ENCODE measurements around the gene KLK12.
A peak's percentile ranks its signal among the peaks of the same experiment; 100 is the strongest.
"Not testable (repeated sequence)": the region's sequence is repeated elsewhere in the genome, so short reads cannot be mapped to it uniquely, and the experiment has no call there.

KLK12 gene

DNA sequence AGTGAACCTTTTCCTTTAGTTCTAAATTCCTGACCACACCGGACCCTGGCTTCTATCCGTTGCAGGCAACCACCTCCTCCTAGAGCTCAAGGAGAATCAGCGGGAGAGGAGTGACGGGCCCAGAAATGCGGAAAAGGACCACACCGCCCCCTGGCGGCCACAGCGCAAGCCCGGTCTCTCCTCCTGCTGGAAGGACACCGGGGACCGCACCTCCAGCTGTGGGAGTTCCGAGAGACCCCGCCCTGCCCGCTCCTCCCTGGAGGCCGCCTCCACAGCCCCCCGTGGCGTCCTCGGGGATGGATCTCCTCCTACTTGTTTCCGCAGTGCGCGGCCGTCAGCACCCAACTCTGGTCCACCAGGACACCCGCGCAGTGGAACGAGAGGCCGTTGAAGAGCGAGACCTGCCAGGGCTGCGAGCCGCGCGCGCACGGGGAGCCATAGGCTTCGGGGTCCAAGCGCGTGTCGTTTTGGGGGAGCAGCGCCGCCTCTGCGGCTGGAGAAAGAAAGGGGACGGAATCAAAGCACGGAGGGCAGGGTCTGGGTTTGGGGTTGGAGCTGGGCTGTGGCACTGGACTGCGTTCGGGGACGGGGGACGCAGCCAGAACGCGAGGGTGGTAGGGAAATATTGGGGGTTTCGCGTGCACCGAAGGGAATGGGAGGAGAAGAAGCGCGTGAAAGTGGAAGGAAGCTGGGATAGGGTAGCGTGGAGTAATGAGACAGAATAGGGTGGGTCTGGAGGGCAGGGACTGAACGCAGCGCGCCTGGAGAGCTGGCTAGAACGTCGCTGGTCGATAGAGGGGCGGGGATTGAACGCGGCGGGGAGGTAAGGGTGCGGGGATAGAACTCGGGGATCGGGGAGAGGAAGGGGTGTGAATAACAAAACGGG lies 17.8 kb downstream of the KLK12 start:
- peak in 1 of 2 donors; percentile 8 for DNase-seq (ENCODE audit: low read depth in 1 of 2, low spot score in 1 of 2)

DNA sequence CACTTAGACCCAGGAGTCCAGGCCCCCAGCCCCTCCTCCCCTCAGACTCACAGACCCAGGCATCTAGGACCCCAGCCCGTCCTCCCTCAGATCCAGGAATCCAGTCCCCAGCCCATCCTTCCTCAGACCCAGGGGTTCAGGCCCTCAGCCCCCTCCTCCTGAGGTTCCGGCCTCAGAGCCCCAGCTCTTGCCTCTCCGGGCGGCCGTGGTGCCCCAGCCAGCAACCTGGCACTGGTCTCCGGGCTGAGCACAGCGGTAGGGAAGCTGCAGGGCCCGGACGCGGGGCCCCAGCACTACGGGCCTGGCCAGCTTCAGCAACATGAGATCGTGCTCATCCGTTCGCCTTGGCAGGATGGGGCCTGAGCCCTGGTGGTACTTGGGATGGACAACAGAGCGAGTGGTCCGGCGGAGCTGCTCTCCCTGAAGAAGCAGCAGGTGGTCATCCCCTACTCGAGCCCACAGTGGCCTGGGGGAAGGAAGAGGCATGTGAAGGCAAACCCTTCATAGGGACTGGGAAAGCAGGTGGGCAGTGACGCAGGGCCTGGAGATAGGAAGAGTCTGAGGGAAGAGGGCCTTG lies 19.0 kb downstream of the KLK12 start:
- no peak for DNase-seq (ENCODE audit: low read depth in 1 of 2, low spot score in 1 of 2)

DNA sequence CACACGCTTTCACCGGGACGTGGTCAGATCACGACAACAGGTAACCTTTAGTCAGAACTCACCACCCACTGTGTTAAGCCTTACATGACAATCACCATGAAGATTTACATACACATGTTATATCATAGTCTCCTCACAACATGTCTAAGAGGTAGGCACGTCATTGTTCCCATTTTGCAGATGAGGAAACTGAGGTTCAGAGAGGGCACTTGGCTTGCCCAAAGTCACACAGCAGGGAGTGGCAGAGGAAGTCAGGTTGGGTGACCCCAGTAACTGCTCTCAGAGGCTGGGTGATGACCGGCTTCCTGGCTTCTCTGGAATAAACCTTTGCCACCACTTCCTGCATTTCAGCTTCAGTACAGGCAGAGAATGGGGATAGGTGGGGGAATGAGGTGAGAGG lies 20.6 kb downstream of the KLK12 start:
- no peak for DNase-seq (ENCODE audit: low read depth in 1 of 2, low spot score in 1 of 2)

DNA sequence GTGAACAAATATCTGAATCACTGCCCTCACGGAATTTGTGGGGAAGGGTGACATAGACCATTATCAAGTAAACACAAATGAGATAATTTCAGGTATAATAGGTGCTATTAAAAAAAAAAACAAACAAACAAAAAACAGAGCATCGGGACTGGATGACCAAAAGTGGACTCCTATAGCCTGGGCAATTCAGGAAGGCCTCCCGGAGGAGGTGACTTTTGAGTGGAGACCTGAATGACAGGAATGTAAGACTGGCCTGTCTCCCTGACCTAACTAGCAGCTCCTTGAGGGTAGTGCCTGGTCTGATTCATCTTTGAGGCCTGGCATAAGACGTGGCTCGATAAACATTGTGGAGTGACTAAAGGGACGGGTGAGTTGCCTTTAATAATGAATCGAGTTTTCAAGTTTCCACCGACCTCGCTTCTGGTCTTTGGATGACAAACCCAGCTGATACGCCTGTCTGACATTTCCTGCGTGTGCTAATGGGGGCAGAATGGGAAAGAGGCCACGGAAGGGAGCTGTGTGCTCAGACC lies 22.1 kb downstream of the KLK12 start:
- no peak for DNase-seq (ENCODE audit: low read depth in 1 of 2, low spot score in 1 of 2)

DNA sequence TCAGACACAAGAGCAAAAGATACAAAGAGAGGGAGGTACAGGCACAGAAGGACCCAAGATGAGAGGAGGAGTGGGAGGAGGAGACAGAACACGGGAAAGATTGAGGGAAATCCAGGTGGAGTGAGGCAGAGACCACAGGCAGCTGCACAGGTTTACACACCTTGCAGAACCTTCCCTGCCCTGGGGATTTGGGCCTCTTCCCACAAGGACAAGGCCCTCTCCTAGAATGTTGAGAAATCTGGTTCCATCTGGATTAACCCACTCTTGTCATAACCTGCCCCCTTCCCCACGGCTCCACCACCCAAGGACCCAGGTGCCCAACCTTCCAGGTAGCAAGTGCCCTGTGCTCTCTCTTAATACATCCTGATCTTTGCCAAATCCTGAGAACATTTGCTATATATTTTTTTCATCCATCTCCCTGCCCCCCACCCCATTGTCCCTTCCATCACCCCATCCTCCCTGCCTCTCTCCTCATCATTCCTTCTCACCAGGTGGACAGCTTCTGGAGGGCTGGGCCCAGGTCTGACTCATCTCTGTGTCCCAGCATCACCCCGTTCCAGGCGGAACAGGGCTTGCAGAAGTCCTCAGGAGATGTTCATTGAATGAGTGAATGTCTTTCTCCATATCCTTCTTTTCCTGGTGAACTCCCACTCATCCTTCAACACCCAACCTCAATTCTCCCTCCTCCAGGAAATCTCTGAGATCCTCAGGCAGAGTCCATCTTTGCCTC lies 24.6 kb downstream of the KLK12 start:
- DNase-seq (ENCODE audit: low read depth in 1 of 2, low spot score in 1 of 2): no peak

DNA sequence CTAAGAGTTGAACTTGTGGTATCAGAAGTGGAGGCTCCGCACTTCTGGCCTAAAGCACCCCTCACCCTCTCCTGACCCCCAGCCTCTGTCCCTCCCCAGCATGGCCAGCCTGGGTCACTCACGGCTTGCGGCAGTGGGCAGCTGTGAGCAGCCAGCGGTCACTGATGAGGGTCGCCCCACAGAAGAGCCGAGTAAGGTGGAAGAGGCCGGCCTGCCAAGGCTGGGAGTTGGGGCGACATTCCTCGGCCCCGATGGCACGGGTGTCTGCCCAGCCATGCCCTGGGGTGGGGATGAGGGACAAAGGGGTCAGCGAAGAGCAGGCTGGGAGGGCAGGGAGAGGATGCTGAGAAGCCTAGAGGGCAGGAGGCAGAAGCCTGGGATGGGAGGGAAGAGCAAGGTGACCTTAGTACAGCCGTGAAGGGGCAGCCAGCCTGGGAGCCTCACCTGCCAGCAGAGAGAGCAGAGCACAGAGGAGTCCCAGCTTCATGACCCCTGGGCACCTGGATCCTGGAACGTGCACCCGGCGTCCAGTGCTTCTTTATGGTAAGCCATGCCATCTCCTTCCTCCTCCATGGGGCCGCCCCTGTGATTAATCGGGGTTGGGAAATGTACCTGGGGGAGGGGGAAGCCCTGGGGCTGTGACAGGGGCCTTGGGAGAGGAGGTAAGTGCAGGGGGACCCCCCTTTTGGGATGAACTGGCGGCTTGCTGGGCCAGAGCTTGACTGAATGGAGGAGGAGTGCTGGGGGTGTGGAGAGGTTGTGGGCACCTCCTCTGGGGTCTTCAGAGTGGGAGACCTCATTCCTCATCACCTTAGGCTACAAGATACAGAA lies 25.5 kb downstream of the KLK12 start:
- DNase-seq (ENCODE audit: low read depth in 1 of 2, low spot score in 1 of 2): no peak

DNA sequence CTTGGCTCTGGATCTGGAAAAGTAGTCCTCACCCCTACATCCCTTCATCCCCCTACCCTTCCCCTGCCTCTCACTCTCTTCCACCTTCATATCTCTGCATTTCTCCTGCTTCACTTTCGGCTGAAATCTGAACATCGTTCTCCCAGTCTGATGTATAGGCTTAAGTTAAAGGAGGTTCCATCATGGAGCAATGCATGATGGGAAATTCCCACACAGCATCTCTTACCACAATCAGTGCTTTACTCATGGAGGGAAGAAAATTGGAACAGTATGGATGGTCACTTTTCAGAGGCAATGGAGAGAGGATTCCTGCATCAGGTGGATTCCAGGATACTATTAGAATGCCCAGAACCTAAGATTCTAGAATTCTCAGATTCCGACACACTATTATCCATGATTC lies 27.3 kb downstream of the KLK12 start:
- DNase-seq (ENCODE audit: low read depth in 1 of 2, low spot score in 1 of 2): no peak

DNA sequence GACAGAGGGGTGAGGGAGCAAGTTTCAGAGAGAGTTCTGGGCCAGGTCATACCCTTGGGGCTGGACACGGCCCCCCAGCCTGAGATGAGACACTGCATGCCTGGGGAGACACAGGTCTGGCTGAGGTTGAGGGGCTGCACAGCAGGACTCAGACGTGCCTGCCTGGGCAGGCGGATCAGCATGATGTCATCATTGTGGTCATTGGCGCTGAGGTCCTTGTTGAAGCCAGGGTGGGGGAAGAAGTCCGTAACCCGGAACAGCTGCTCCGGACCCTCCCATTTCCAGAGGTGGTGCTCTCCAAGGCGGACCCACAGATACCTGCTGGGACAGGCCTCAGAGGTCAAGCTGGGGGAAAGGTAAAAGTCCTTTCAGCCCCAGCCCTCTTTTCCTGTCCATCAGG lies 28.4 kb downstream of the KLK12 start:
- no peak for DNase-seq (ENCODE audit: low read depth in 1 of 2, low spot score in 1 of 2)

DNA sequence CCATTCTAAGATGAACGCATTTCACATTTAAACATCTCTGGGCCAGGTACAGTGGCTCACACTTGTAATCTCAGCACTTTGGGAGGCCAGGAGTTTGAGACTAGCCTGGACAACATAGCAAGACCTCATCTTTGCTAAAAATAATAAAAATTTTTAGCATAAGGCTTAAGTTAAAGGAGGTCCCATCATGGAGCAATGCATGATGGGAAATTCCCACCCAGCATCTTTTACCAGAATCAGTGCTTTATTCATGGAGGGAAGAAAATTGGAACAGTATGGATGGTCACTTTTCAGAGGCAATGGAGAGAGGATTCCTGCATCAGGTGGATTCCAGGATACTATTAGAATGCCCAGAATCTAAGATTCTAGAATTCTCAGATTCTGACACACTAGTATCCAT lies 29.6 kb downstream of the KLK12 start:
- no peak for DNase-seq (ENCODE audit: low read depth in 1 of 2, low spot score in 1 of 2)

DNA sequence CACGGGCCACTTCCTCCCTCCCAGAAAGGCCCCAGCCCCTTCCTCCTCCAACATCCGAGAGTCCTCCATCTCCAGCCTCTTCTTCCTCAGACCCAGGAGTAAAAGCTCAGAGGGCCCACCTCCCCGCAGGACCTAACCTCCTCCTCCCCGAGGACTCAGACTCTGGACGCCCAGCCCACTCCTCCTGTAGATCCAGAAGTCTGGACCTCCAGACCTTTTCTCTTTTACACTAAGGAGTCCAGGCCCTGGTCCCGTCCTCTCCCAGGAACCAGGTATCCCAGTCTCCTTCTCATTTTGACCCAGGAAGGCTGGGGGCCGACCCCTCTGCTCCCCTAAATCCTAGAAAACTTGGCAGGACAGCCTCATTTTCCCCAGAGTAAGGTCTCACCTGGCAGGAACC lies 31.5 kb downstream of the KLK12 start:
- no peak for DNase-seq (ENCODE audit: low read depth in 1 of 2, low spot score in 1 of 2)

DNA sequence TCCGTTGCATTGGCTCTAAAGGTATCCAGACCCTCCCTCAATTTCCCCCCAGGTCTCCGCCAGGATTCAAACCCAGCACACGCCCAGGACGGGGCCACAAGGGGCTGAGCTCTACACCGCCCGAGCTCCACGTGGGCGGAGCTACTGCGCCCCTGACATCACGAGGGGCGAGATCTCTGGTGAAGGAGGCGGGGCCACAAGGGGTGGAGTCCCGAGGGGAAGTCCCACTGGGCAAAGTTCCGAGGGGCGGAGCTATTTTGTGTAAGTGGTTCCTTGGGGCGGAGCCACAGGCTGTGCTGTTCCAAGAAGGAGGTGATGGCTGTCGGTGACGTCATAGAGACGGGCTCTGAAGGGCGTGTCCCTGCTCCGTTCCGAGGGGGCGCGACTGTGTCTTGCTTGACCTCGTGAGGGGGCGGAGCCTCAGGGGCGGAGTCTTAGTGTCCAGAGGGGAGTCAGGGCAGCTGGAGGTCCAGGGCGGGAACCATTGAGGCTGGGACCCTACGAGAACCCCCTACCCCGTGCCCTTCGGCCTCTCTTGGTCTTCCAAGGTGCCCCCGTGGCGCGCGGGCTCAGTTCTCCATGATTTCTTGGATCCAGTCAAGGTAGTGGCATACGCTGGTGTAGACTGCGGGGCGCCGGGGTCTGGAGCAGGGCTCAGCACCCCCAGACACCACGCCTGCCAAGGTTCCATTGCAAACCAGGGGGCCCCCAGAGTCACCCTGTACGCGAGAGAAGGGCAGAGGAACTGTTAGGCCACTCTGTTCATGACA lies 32.1 kb downstream of the KLK12 start:
- no peak for DNase-seq (ENCODE audit: low read depth in 1 of 2, low spot score in 1 of 2)

DNA sequence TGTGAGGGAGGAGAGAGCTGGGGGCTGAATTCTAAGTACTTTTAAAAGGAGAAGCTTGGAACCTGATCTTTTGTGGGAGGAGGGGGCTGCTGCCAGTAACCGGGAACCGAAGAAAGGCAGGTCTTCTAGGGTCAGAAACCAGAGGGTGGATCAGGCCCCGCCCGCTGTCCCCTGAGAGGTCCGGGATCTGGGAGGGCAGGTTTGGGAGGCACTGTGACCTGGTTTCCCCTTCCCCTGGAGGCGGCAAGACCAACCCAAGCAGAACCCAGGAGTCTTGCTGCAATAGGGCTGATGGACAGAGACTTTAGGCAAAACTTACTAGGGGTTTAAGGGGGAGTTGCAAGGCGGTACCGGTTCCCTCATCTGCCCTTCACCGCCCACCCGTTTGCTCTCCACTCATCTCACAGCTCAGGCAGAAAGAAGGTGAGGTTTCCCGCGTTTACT lies 32.7 kb downstream of the KLK12 start:
- DNase-seq (ENCODE audit: low read depth in 1 of 2, low spot score in 1 of 2): no peak

DNA sequence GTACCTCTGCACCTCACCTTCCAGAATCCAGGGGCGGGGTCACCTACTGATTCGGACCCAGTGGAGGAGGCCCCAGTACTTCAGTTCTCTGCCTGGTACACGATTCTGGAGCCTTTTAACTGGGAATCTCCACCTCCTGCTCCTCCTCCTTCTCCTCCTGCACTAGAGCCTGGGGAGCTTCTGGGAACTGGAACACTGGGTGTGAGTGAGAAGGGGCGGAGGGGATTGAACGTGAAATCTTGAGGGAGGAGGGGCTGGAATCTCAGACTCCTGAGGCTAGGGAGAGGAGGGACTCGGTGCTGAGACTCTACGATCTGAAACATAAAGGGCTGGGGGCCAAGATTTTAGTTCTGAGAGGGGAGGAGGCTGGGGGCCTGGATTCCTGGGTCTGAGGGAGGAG lies 33.3 kb downstream of the KLK12 start, which contains the start of gene KLK8:
Gene KLK8 (minus strand): TSS at position 90 of the 400 bp plus-strand sequence. CDS start 437 bp downstream, outside the sequence.
- no peak for DNase-seq (ENCODE audit: low read depth in 1 of 2, low spot score in 1 of 2)

DNA sequence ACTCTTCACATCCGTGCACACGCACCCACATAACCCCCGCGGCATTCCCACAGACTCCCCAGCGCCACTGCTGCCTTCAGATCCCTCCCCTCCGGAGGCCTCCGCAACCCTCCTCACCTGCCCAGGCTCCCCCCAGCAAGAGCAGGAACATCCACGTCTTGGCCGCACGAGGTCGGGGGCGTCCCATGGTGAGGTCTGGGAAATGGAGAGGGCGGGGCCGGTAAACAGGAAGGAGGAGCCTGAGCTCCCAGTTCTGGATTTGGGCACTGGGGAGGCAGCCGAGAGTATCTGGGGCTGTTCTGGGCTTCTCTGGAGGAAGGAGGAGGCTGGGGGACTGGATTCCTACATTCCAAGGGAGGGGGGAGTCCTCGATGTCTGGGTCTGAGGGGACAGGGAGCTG lies 33.8 kb downstream of the KLK12 start:
- no peak for DNase-seq (ENCODE audit: low read depth in 1 of 2, low spot score in 1 of 2)

DNA sequence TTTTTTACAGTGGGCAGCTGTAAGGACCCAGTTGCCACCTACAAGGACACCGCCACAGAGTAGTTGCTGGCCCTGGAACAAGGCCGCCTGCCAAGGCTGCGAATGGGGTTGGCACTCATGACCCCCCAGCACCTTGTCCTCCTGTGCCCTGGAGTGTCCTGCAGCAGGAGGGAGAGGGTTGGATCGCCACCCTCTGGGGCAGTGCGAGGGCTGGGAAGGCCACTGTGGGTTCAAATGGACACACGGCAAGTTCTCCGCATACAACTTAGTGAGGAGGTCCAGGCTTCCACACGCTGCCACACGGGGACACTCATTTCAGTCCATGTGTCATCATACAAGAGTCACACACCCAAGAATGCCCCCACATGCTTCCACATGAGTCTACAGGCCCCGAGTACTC lies 34.4 kb downstream of the KLK12 start:
- DNase-seq (ENCODE audit: low read depth in 1 of 2, low spot score in 1 of 2): no peak

DNA sequence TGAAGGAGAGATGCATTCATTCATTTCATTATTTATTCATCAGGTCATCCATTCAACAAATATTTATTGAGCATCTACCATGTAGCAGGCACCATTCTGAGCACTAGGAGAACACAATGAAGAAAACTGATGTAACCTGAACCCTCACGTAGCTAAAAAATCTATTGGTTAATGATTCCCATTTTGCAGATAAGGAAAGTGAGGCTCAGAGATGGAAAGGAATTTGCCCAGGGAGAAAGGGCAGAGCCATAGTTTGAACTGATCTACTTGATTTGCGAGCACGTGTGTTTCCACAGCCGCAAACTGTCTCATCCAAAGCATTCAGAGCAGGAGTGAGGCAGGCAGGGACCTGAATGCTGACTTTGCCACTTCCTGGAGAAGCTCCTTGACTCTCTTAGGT lies 36.1 kb downstream of the KLK12 start:
- DNase-seq (ENCODE audit: low read depth in 1 of 2, low spot score in 1 of 2): no peak

DNA sequence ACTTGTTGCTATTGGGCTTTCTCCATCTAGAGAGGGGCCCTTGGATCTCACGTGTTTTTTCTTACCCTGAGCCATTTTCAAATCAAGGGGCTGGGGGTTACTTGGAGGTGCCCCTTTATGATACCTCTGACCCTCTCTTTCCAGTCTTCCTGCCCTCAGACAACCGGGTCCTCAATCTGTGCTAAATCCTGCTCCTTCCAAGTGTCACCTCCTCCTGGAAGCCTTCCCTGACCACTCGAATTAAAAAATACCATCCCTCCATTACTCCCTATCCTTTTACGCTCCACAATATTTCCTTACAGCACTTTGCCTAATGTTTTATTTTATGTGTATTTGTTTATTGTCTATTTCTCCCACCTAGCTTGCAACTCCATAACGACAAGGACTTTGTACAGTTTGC lies 36.7 kb downstream of the KLK12 start:
- DNase-seq (ENCODE audit: low read depth in 1 of 2, low spot score in 1 of 2): no peak

DNA sequence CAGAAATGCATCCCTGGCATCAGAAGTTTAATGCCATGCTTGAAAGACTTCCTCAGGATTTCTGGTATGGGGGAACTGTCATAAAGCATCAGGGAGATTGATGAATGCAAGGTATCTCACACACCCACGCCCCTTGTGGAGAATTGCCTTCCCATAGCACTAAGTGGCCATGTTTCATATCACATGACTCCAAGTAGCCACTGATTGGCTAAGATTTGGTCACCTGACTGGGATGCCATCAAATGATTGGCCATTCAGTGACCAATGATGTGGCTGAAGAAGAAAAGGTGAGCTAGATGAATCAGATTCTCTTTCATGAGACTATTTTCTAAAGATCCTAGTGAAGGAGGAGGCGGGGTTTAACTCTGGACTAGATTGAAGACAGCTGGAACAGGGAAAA lies 40.7 kb downstream of the KLK12 start:
- DNase-seq (ENCODE audit: low read depth in 1 of 2, low spot score in 1 of 2): no peak

DNA sequence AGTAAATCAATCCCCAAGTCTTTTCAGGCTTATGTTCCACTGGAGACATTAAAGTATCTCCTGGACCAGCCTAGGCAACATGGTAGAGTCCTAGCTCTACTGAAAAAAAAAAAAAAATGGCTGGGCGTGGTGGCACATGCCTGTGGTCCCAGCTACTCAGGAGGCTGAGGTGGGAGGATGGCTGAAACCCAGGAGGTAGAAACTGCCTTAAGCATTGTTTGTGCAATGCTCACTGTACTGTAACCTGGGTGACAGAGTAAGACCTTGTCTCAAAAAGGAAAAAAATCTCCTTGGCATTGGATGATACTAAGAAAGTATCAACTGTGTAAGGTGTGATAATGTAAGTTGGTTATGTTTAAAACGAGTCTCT lies 42.2 kb downstream of the KLK12 start:
- no peak for DNase-seq (ENCODE audit: low read depth in 1 of 2, low spot score in 1 of 2)

DNA sequence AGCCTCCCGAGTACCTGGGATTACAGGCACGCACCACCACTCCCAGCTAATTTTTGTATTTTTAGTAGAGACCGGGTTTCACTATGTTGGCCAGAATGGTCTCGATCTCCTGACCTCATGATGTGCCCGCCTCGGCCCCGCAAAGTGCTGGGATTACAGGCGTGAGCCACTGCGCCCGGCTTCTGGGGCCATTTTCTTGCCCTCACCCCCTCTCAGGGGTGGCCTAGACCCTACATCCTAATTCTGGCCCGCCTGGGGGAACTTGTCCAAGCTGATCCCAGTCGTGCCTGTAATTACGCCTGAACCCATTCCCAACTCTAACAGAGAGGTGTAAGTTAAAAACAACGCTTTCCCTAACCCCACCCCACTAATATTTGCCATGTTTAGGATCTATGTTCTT lies 50.4 kb downstream of the KLK12 start:
- not testable (repeated sequence) for DNase-seq (ENCODE audit: low read depth in 1 of 2, low spot score in 1 of 2)
